RPMI8226 (cell line): ENCODE results near the gene TANGO6.
"Not testable (repeated sequence)": the region's sequence is repeated elsewhere in the genome, so short reads cannot be mapped to it uniquely, and the experiment has no call there.

Source experiments
- DNase-seq: peaks from one replicate; pipeline ENCODE4 v3.0.0-alpha.2; 2015

The TANGO6 gene

GRCh38 chr16:69123910-69124309 lies 280.6 kb downstream of the TANGO6 start:
- peak; percentile 81 for DNase-seq

- not testable (repeated sequence) for DNase-seq
Measured at GRCh38 chr16:69124406-69124805, 281.1 kb downstream of the TANGO6 start.

- not testable (repeated sequence) for DNase-seq
Measured at GRCh38 chr16:69124961-69125360, 281.6 kb downstream of the TANGO6 start.

GRCh38 chr16:69126221-69126620 lies 282.9 kb downstream of the TANGO6 start:
- no peak for DNase-seq

GRCh38 chr16:69126801-69127200 lies 283.5 kb downstream of the TANGO6 start:
- DNase-seq, result not testable (repeated sequence)

GRCh38 chr16:69127966-69128510 lies 284.7 kb downstream of the TANGO6 start:
- DNase-seq, result no peak

- DNase-seq, result no peak
Measured at GRCh38 chr16:69130461-69130860, 287.1 kb downstream of the TANGO6 start.

GRCh38 chr16:69131167-69131838 lies 288.0 kb downstream of the TANGO6 start:
- peak; percentile 22 for DNase-seq

- DNase-seq, result peak; percentile 85
Measured at GRCh38 chr16:69131839-69132423, 288.6 kb downstream of the TANGO6 start.

- peak; percentile 96 for DNase-seq
Measured at GRCh38 chr16:69132424-69133252, 289.3 kb downstream of the TANGO6 start, which contains the start of the genes CHTF8 and UTP4. CHTF8 (minus strand) TSS chr16:69132588; CDS start chr16:69121458, 11,130 bp downstream. UTP4 (plus strand) TSS chr16:69132649; CDS start chr16:69133460, 811 bp downstream.

- DNase-seq, result no peak
Measured at GRCh38 chr16:69133373-69133954, 290.1 kb downstream of the TANGO6 start.
